Spinal cord (tissue), 10 donors: ENCODE results near the gene OAF. TPM values are rescaled to one million over a fixed set of nuclear protein-coding genes. Genes with fewer than 3 reads are reported as not detected.

Source experiments
- DNase-seq, 6 donors: peaks; one replicate each; pipeline versions ENCODE4 v3.0.0 to v3.0.0-alpha.2; 2013 to 2015; ENCODE audit warnings: low spot score in 6 of 6, low read depth in 4 of 6
- H3K27ac ChIP-seq: one replicate; pipeline ENCODE4 v1.5.1; 2013; ENCODE audit warnings: low read depth, low read length, control low read depth
- H3K27me3 ChIP-seq: one replicate; pipeline ENCODE4 v1.6.1; 2013; ENCODE audit warnings: low read length; ENCODE audit not compliant: control insufficient read depth, insufficient read depth
- H3K36me3 ChIP-seq: one replicate; pipeline ENCODE4 v1.6.1; 2013; ENCODE audit warnings: low read length; ENCODE audit not compliant: control insufficient read depth, insufficient read depth
- H3K4me1 ChIP-seq: one replicate; pipeline ENCODE4 v1.6.1; 2013; ENCODE audit warnings: low read length; ENCODE audit not compliant: control insufficient read depth, insufficient read depth
- H3K4me3 ChIP-seq: one replicate; pipeline ENCODE4 v1.5.1; 2013; ENCODE audit warnings: low read depth, low read length, control low read depth
- H3K9me3 ChIP-seq: one replicate; pipeline ENCODE4 v1.6.1; 2013; ENCODE audit warnings: low read length; ENCODE audit not compliant: control insufficient read depth, insufficient read depth
- WGBS: methylation state at CpG from one replicate; pipeline ENCODE4 v1.1.5; 2013; ENCODE audit warnings: missing lambda C conversion rate; ENCODE audit not compliant: insufficient coverage; 5-methylcytosine and 5-hydroxymethylcytosine counted together
- polyA plus RNA-seq, 2 donors: library from polyadenylated mRNA; unstranded; fragments of 120-200 nt; gene quantifications; one replicate each; pipeline ENCODE4 v1.2.1, GENCODE V29; 2013; ENCODE audit not compliant: insufficient read length in 2 of 2
- total RNA-seq, 2 donors: library from RNA; depleted of rRNA in 1 of 2; stranded (reverse); fragments of 120-200 nt in 1 of 2; fragments of >200 nt in 1 of 2; gene quantifications; one replicate each; pipeline versions ENCODE4 v1.2.3 to v1.2.4, GENCODE V29; 2013 to 2014
- donor health status: healthy.

Gene OAF
- total and polyA plus RNA-seq, 4 donors: 9.3 to 37.5 (median 18.5) TPM

- no peaks in the 10 kb centered on the region for H3K27me3 ChIP-seq
- no peak overlapping the region for H3K27ac ChIP-seq
- no peak overlapping the region for H3K4me3 ChIP-seq
- H3K36me3 ChIP-seq: no peaks in the 10 kb centered on the region
- 93% methylated on average over 2 of the region's 4 CpGs for WGBS
- no peaks in the 10 kb centered on the region for H3K9me3 ChIP-seq
- peaks cover 76% of the 10 kb centered on the region for H3K4me1 ChIP-seq
- no peak for DNase-seq
Measured at GRCh38 chr11:120188811-120189455, 21.9 kb upstream of the OAF start.

- no peak for DNase-seq
- Histone ChIP-seq H3K4me3 (no peak overlapping the region), H3K9me3 (no peaks in the 10 kb centered on the region), H3K27ac (no peak overlapping the region), H3K27me3 (peaks cover 1% of the 10 kb centered on the region), H3K4me1 (peaks cover 73% of the 10 kb centered on the region), H3K36me3 (no peaks in the 10 kb centered on the region)
- 81% methylated on average over 3 of the region's 4 CpGs for WGBS
Measured at GRCh38 chr11:120191058-120191457, 19.8 kb upstream of the OAF start.

GRCh38 chr11:120192831-120193625 lies 17.8 kb upstream of the OAF start:
- WGBS: 74% methylated on average over 15 of the region's 15 CpGs
- peaks cover 74% of the 10 kb centered on the region for H3K4me1 ChIP-seq
- DNase-seq: no peak
- H3K27me3 ChIP-seq: peaks cover 2% of the 10 kb centered on the region
- H3K27ac ChIP-seq: no peak overlapping the region
- H3K36me3 ChIP-seq: no peaks in the 10 kb centered on the region
- H3K4me3 ChIP-seq: no peak overlapping the region
- H3K9me3 ChIP-seq: no peaks in the 10 kb centered on the region

- Histone ChIP-seq H3K9me3 (no peaks in the 10 kb centered on the region), H3K27ac (no peak overlapping the region), H3K27me3 (peaks cover 2% of the 10 kb centered on the region), H3K36me3 (no peaks in the 10 kb centered on the region), H3K4me1 (peaks cover 79% of the 10 kb centered on the region), H3K4me3 (no peak overlapping the region)
- DNase-seq: no peak
- WGBS: 100% methylated on average over 4 of the region's 4 CpGs
Measured at GRCh38 chr11:120194166-120194565, 16.7 kb upstream of the OAF start.

GRCh38 chr11:120195601-120196320 lies 15.1 kb upstream of the OAF start:
- H3K36me3 ChIP-seq: no peaks in the 10 kb centered on the region
- 22% methylated on average over 11 of the region's 13 CpGs for WGBS
- peak in 2 of 6 donors; percentile 44 to 92 for DNase-seq

GRCh38 chr11:120196826-120197225 lies 14.0 kb upstream of the OAF start:
- no peak overlapping the region for H3K4me3 ChIP-seq
- WGBS: 98% methylated on average over 4 of the region's 6 CpGs
- DNase-seq: no peak
- H3K27me3 ChIP-seq: peaks cover 2% of the 10 kb centered on the region
- H3K9me3 ChIP-seq: no peaks in the 10 kb centered on the region
- peaks cover 69% of the 10 kb centered on the region for H3K4me1 ChIP-seq
- no peaks in the 10 kb centered on the region for H3K36me3 ChIP-seq
- peak overlapping the region; percentile 61 for H3K27ac ChIP-seq

More at GRCh38 chr11:120195601-120196320, 15.1 kb upstream of the OAF start:
- H3K27me3 ChIP-seq: peaks cover 2% of the 10 kb centered on the region
- peak overlapping the region; percentile 61 for H3K27ac ChIP-seq
- no peak overlapping the region for H3K4me3 ChIP-seq
- H3K4me1 ChIP-seq: peaks cover 80% of the 10 kb centered on the region
- H3K9me3 ChIP-seq: no peaks in the 10 kb centered on the region

- WGBS: 37% methylated on average over 6 of the region's 14 CpGs
- Histone ChIP-seq H3K4me1 (peaks cover 64% of the 10 kb centered on the region), H3K27me3 (peaks cover 2% of the 10 kb centered on the region), H3K27ac (peak overlapping the region; percentile 61), H3K9me3 (no peaks in the 10 kb centered on the region), H3K36me3 (no peaks in the 10 kb centered on the region), H3K4me3 (no peak overlapping the region)
- peak in 2 of 6 donors; percentile 83 to 84 for DNase-seq
Measured at GRCh38 chr11:120197251-120197891, 13.5 kb upstream of the OAF start.

GRCh38 chr11:120197977-120198376 lies 12.9 kb upstream of the OAF start:
- H3K27ac ChIP-seq: peak overlapping the region; percentile 61
- H3K9me3 ChIP-seq: no peaks in the 10 kb centered on the region
- H3K27me3 ChIP-seq: peaks cover 2% of the 10 kb centered on the region
- WGBS: 44% methylated on average over 6 of the region's 9 CpGs
- H3K4me1 ChIP-seq: peaks cover 59% of the 10 kb centered on the region
- peak in 1 of 6 donors; percentile 23 for DNase-seq
- H3K36me3 ChIP-seq: no peaks in the 10 kb centered on the region
- no peak overlapping the region for H3K4me3 ChIP-seq

- Histone ChIP-seq H3K27me3 (peaks cover 2% of the 10 kb centered on the region), H3K36me3 (no peaks in the 10 kb centered on the region), H3K9me3 (no peaks in the 10 kb centered on the region), H3K27ac (peak overlapping the region; percentile 2), H3K4me3 (no peak overlapping the region), H3K4me1 (peaks cover 55% of the 10 kb centered on the region)
- peak in 1 of 6 donors; percentile 32 for DNase-seq
- 36% methylated on average over 5 of the region's 5 CpGs for WGBS
Measured at GRCh38 chr11:120198403-120198786, 12.4 kb upstream of the OAF start.
